ENCODE results near the gene SLC6A8.
"Not testable (repeated sequence)": the region's sequence is repeated elsewhere in the genome, so short reads cannot be mapped to it uniquely, and the experiment has no call there.

SLC6A8 gene

DNA sequence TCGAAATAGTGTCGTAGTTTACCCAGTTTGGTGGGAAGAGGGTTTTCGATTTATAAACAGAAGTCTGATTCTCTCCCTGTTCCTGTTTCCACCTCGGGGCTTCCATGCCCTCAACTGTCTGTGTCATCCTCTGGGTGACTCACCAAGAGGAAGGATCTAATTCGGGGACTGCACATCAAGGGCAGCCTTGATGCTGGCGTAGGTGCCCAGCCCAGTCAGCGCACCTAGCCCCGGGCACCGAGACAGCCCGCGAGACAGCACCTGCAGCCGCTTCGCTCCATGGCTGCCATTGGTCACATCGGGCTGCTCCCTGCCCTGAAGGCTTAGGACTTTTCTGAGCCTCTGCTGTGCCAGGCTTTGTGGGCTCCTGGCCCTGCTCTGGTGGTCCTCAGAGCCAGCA lies 44.7 kb downstream of the SLC6A8 start:
- DNase-seq: no peak

DNA sequence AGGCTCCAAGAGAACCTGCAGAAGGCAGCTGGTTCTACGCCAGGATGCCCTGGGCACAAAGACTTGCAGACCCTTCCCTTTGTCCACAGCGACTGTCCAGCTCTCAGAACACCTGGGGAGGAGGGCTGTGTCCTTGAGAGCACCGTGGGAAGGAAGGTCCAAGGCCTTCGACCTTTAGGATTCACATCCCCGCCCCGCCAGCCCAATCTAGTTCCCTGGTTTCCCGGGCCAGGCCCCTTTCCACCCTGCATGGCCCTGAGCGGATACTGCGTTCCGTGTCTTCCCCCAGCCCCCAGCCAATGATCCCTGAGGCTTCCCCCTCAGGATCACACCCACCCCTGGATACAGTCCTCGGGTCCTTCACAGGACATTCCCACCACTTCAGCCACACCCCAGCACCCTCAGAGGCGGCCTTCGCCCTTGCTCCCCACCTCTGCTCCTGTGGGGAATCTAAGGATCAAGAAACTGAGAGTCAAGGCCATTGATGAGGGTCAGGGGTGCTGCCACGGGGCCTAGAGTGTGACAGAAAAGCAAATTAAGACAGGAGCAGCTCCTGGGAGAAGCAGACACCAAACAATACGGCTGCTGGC lies 46.0 kb downstream of the SLC6A8 start:
- DNase-seq: no peak

DNA sequence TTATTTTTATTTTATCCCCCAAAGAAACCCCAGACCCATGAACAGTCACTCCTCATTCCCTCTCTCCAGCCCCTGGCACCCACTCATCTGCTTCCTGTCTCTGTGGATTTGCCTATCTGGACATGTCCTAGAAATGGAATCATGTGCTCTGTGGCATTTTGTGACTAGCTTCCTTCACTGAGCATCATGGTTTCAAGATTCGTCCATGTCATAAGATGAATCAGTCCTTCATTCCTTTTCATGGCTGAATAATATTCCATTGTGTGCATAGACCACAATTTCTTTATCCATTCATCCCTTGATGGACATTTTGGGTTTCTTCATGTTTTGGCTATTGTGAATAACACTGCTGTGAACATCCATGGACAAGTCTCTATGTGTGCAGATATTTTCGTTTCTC lies 47.1 kb downstream of the SLC6A8 start:
- no peak for DNase-seq

DNA sequence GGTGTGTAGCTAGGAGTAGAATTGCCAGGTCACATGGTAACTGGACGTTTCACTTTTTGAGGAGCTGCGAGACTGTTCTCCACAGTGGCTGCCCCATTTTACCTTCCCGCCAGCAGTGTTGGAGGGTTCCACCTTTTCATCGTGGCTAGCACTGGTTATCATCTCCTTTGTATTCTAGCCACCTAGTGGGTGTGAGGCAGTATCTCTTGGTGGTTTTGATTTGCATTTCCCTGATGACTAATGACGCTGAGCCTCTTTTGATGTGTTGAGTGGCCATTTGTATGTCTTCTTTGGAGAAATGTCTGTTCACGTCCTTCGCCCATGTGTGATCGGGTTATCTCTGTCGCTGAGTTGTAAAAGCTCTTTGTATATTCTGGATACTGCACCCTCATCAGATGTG lies 47.5 kb downstream of the SLC6A8 start:
- no peak for DNase-seq

DNA sequence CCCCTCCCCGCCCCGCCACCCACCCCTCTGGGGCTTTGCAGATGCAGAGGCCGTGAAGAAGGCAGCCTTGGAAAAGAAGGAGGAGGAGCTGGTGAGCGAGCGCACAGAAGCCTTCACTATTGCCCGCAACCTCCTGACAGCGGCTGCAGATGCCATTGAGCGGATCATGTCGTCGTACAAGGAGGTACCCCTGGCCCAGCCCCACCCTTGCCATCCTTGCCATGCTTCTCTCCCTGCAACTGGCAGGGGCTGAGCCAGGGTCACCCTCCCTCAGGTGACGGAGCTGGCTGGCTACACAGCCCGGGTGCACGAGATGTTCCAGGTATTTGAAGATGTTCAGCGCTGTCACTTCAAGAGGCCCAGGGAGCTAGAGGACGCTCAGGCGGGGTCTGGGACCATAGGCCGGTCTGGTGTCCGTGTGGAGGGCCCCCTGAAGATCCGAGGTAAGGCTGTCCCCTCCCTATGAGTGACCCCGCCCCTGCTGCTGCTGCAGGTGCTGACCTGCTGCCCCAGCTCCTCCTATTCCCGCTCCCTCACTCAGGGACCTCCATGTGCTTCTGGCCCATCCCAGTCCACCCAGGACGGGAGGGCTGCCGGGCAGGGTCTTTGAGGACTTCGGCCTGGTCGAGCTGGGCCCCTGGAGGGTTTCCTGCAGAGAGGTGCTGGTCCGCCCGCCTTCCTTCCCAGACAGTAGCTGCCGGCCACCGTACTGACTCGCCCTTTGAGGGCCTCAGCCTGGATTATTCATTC lies 48.5 kb downstream of the SLC6A8 start:
- DNase-seq: no peak

DNA sequence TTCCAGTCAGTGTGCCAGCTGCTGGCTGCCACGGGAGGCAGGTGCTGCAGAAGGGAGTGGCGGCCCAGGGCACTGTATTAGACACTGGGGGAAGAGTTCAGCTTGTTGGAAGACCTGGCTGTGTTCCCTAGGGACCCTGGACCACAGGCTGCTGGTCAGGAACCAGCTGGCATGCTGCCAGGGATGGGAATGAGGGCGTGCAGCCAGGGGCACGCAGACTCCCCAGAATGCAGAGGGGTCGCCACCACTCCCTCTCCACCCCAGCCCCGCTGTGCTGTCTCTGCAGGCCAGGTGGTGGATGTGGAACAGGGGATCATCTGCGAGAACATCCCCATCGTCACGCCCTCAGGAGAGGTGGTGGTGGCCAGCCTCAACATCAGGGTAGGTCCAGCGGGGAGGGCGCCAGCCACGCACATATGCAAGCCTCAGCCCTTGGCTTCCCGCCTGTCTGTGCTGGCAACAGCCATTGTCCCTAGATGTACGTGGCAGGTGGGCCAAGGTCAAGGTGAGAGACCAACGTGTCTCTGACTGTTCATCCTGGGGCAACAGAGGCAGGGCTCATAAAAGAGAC lies 49.2 kb downstream of the SLC6A8 start:
- DNase-seq: no peak

DNA sequence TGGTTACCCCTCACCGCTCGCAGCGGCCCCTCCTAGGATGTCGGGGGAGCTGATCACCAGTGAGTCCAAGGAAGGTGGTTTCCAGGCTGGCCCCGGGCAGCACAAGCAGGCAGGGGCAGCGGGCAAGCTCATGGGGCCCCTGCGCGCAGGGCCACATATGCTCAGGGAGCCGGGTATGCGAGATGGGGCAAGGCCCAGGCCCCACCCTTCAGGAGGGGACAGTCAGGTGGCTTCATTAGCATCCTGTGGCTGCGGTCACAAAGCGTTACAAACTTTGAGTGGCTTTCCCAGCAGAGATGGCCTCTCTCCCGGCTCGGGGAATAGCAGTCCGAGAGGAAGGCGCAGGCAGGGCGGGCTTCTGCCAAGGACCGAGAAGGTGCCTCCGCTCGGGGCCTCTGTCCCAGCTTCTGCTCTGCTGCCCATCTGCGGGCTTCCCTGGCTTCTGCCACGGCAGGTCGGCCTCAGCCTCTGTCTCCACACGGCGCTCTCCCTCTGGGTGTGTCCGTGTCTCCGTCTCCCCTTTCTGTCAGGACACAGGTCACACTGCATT lies 50.4 kb downstream of the SLC6A8 start:
- DNase-seq: no peak

DNA sequence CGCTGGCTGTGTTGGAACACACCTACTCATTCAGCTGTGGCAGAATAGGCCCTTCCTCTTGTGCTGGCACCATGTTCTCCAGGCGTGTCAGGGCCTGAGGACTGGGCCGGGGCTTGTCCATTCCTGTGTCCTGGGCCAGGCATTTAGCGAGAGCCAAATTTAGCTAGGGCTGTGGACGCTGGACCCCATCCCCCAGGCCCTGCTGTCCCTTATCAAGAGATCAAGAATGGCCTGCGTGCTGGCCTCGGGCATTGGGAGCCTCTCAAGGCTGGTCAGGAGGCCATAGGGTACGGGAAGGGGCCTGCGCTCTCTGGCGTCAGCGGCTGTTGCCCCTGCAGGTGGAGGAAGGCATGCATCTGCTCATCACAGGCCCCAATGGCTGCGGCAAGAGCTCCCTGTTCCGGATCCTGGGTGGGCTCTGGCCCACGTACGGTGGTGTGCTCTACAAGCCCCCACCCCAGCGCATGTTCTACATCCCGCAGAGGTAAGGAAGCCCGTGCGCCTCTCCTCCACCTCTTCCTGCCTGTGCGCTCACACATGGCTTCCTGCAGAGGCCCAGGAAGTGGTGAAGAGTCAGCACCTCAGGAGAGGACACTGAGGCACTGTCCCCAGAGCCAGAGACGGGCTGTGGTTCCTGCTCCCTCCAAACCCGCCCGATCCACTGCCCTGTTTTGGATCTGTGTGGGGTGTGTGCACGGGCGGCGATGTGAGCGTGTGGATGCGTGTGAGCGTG lies 52.2 kb downstream of the SLC6A8 start:
- no peak for DNase-seq

DNA sequence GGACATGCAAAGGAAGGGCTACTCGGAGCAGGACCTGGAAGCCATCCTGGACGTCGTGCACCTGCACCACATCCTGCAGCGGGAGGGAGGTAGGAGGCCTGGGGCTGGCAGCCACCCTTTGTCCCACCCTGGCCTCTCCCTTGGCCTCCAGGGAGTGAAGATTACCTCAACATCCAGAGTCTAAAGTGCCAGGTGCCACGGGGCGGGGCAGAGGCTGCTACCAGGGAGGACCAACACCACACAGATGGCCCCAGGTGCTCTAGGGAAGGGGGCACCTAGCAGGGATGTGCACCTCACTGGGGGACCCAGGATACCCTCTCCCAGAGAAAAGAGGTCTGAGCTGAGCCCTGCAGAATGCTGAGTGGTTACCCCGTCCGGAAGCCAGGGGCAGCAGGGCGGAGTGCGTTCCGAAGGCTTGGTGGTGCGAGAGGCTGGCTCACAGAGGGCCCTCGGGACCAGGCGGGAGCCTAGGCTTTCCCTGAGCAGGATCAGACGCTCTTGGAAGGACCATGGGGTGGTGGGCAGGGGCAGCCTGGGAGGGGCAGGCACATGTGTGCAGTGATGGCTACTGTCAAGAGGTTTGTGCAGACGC lies 53.0 kb downstream of the SLC6A8 start:
- no peak for DNase-seq

DNA sequence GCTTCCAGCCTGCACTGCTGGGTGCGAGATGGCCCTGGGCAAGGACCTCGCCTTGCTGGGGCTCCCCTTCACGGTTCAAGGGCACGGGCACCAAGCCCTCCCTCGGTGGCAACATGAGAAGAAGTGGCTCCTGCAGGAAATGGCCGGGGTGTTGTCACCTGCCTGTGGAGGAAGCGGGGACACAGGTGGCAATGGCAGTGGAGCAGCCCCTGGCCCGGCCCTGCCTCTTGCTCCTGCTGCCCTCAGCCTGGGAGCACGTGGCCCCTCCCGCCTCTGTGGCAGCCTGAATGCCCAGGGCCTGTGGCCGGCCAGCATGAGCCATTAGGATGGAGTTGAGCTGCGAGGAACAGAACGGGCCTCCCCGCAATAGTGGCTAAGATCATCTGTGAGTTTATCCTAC lies 53.7 kb downstream of the SLC6A8 start:
- DNase-seq: no peak

DNA sequence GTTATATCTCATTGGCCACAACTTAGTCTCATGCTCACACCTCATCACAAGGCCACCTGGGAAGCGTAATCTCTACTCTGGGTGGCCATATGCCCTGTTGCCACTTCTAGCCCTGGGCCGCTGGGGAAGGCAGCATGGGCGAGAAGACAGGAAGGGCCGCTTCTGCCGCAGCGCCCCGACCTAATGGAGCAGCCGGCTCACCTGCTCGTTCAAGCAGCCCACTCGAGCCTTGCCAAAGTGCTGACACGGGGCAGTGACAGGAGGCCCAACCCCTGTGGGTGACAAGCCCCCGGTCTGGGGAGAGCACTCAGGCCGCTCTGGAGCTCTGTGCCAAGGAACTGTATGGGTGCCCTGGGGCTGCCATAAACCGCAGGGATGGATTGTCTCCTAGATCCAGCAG lies 54.4 kb downstream of the SLC6A8 start:
- DNase-seq: not testable (repeated sequence)

DNA sequence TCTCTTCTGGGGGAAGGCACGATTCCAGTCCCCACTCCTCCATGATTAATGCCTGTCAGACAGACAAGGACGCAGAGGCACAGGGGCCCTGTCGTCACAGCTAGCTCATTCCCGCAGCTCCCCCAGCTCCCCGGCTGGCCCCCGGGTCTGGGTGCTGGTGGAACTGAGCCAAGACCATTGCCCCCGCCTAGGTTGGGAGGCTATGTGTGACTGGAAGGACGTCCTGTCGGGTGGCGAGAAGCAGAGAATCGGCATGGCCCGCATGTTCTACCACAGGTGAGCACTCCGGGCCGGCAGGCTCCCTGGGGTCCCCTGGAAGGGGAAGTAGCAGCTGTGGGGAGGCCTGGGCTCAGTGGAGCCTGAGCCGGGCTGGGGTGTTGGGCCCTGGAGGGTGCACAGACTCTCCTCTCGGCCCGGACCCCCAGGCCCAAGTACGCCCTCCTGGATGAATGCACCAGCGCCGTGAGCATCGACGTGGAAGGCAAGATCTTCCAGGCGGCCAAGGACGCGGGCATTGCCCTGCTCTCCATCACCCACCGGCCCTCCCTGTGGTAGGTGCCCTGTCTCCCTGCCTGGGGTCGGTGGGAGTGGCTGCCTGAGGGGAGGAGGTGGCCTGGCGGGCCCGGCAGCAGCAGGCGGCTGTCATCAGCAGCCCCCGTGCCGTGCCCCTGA lies 55.2 kb downstream of the SLC6A8 start:
- not testable (repeated sequence) for DNase-seq

DNA sequence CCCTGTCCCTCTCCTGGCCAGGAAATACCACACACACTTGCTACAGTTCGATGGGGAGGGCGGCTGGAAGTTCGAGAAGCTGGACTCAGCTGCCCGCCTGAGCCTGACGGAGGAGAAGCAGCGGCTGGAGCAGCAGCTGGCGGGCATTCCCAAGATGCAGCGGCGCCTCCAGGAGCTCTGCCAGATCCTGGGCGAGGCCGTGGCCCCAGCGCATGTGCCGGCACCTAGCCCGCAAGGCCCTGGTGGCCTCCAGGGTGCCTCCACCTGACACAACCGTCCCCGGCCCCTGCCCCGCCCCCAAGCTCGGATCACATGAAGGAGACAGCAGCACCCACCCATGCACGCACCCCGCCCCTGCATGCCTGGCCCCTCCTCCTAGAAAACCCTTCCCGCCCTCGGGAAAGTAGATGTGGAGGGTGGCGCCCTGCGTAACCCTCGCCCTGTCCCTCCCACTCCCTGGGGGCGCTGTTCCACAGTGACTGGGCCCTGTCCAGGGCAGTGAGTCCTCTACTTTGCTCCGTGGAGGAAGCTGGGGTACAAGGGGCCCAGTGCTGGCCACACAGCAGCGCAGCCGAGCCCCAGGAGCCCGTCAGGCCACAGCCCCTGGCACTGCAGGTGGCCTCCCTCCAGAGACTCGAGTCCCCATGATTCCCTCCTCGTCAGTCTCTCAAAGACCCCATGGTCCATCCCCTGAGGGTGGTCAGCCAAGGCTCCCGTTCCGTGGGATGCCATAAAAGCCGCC lies 55.9 kb downstream of the SLC6A8 start:
- peak; percentile 52 for DNase-seq

DNA sequence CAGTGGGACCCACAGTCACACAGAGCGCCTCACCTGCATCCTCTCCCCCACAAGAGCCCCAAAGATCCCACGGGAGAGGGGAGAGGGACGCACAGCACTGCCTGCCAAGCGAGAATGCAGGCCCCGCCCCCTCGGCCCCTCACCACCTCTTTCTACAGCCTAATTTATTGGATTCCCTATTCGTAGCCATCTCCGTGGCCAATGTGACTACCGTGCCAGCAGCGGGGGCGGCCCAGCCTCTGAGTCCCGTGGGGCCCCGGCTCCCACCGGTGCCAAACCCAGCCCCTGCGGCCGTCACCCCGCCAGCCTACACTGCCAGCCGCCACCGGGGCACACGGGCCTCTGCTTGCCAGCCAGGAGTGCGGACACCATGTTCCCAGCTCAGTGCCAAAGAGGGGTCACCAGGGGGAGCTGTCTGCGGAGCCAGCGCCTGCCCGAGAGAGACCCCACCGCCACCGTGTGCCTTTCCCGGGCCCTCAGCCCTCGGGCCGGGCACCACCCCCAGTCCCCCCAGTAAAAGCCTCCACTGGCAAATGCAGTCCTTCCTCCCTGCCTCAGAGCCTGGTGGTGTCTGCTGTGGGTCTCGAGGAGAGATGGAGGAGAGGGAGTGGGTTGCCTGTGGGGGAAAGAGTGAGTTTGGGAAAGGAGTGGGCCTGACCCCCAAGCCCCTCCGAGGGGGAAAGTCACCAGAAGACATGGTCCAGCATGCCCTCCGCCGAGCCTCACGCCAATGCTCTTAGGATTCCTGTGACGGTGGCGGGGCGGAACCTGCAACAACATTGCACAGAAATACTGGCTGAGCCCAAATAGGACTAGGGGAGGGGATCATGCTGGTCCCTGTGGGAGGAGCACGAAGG lies 56.7 kb downstream of the SLC6A8 start:
- DNase-seq: peak; percentile 43

DNA sequence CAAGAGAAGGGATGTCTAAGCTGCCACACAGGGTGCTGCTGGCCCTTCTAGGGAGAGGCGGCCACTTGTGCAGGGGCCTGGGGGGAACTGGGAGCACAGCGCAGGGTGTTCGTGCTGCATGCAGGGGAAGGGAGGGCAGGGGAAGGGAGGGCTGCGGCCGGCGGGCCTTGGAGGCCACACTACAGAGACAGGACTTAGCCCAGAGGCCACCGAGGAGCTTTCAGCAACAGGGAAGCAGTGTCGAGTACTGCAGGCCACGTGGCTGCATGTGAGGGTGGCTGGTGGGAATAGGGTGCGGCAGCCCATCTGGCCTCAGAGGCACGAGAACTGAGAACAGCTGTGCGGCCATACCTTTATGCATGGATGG lies 57.3 kb downstream of the SLC6A8 start:
- not testable (repeated sequence) for DNase-seq

All from fibroblast of skin of scalp (primary cell).